HG02870 (cell line): Measurements from ENCODE around the gene EFNA1.

Experiments
- ATAC-seq: cut with Tn5 transposase; IDR thresholded peaks from one replicate; pipeline ENCODE4 v1.9.1; 2021; ENCODE audit warnings: mild to moderate bottlenecking, moderate library complexity; ENCODE audit not compliant: unreplicated experiment

The EFNA1 gene

GRCh38 chr1:155173478-155174323 lies 46.0 kb downstream of the EFNA1 start, which contains the start of gene TRIM46:
Gene TRIM46 (plus strand): TSS chr1:155173849. CDS start chr1:155173967, 118 bp downstream.
- ATAC-seq = no peak

GRCh38 chr1:155174324-155175280 lies 46.9 kb downstream of the EFNA1 start:
- no peak for ATAC-seq

- no peak for ATAC-seq
Observed at GRCh38 chr1:155175281-155175926, 47.7 kb downstream of the EFNA1 start.

GRCh38 chr1:155175927-155176371 lies 48.3 kb downstream of the EFNA1 start:
- ATAC-seq = no peak

GRCh38 chr1:155176544-155177071 lies 48.9 kb downstream of the EFNA1 start:
- ATAC-seq = no peak

GRCh38 chr1:155177192-155177917 lies 49.7 kb downstream of the EFNA1 start:
- ATAC-seq = no peak

- no peak for ATAC-seq
Observed at GRCh38 chr1:155177918-155178281, 50.2 kb downstream of the EFNA1 start.

- ATAC-seq = no peak
Observed at GRCh38 chr1:155178441-155179111, 50.9 kb downstream of the EFNA1 start.

GRCh38 chr1:155179112-155180031 lies 51.7 kb downstream of the EFNA1 start:
- ATAC-seq = no peak

GRCh38 chr1:155181371-155182051 lies 53.8 kb downstream of the EFNA1 start:
- no peak for ATAC-seq

GRCh38 chr1:155182052-155182550 lies 54.4 kb downstream of the EFNA1 start:
- no peak for ATAC-seq

GRCh38 chr1:155183775-155184221 lies 56.1 kb downstream of the EFNA1 start:
- ATAC-seq = no peak

GRCh38 chr1:155184351-155184811 lies 56.7 kb downstream of the EFNA1 start:
- ATAC-seq = no peak
